C4-2B (cell line): ENCODE results near the gene GPR153.

ENCODE experiments used
- H3K27ac ChIP-seq: fragments of 450-650 bp; 2 replicates; pipeline ENCODE4 v1.5.1; 2017
- ZFX ChIP-seq: fragments of 450-650 bp; IDR thresholded peaks from 2 replicates; pipeline ENCODE4 v1.6.1; 2017
- TF ChIP-seq, protein P1 (sequence below): fragments of 450-650 bp; conservative IDR thresholded peaks from 2 replicates; pipeline ENCODE4 v1.5.1; 2017; ENCODE audit warnings: mild to moderate bottlenecking

The GPR153 gene

DNA sequence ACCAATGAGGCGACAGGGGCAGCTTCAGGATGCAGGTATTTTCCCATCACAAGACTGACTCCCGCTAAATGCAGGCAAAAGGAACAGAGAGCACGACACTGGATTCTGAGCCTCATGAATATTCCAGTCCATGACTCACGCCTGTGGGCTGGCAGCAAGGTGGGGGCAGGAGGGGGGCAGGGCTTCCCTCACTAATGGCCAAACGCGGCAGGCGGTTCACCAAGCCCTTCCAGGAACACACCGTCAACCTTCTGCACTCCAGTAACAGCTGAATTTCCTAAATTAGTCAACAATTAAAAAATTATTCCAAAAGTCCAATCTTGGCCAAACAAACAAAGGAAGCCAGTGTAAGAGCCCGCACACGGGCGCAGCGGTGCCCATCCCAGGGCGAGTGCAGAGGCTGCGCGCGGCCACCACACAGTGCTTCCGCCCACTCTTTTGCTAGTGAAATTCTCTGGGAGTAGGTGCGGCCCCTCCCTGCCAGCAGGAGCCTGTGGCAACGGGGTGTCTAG is 12.5 kb upstream of the GPR153 start:
- H3K27ac ChIP-seq: no peak overlapping the region
- TF ChIP-seq, protein P1, sequence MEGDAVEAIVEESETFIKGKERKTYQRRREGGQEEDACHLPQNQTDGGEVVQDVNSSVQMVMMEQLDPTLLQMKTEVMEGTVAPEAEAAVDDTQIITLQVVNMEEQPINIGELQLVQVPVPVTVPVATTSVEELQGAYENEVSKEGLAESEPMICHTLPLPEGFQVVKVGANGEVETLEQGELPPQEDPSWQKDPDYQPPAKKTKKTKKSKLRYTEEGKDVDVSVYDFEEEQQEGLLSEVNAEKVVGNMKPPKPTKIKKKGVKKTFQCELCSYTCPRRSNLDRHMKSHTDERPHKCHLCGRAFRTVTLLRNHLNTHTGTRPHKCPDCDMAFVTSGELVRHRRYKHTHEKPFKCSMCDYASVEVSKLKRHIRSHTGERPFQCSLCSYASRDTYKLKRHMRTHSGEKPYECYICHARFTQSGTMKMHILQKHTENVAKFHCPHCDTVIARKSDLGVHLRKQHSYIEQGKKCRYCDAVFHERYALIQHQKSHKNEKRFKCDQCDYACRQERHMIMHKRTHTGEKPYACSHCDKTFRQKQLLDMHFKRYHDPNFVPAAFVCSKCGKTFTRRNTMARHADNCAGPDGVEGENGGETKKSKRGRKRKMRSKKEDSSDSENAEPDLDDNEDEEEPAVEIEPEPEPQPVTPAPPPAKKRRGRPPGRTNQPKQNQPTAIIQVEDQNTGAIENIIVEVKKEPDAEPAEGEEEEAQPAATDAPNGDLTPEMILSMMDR: no peak

DNA sequence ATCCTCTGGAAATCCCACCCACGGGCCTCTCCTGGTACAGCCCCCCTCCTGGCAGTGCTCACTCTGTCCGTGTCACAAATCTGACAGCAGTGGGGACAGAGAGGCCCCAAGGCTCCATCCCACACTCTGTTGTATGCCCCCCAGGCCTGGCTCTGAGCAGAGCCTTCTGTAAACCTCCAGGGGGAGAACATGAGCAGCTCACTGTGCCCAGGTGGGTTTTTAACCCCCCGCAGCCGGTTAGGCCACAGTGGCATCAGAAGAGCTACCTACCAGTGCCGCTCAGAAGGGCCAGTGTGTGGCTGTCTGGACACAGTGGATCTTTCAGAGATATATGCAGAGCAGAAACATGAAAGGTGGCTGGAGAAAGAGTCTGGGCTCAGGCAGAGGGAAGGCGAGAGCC is 12.0 kb upstream of the GPR153 start:
- TF ChIP-seq, protein P1: no peak
- no peak for TF ChIP-seq ZFX
- no peak overlapping the region for H3K27ac ChIP-seq

DNA sequence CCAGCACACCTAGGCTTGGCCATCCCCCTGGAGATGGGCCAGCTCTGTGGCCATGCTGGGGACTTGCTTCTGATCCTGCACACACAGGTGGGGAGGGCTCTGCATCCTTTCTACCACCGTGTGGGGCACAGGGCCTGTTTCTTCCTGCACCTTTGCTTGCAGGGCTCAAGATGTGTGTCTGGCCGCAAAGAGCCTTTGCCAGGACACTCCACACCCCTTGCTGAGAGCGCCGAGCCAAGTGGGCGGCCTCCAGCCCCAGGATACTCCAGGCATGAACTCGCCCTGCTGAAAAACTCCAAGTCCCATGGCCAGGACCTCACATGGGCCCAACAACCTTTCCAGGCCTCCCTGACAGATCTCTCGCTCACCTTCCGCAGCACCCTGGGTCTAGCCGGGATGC is 11.6 kb upstream of the GPR153 start:
- no peak overlapping the region for H3K27ac ChIP-seq
- TF ChIP-seq, protein P1: no peak
- TF ChIP-seq ZFX: no peak

DNA sequence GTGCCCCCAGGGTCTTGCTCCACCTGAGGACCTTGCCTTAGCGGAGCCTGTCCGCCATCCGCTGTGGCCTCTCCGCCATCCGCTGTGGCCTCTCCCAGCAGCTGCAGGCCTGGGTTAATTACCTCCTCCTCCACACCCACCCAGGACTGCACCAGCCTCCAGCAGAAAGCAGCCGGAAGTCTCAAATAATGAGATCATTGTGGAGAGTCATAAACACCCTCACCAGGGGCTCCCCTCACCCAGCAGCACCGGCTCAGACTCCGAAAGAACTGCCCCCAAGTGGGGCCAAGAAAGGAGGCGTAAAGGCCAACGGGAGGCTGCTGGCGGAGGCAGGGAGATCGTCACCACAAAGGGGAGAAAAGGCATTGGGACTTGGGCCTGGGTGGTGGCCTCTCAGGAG is 10.7 kb upstream of the GPR153 start:
- no peak for TF ChIP-seq ZFX
- TF ChIP-seq, protein P1: no peak
- no peak overlapping the region for H3K27ac ChIP-seq

DNA sequence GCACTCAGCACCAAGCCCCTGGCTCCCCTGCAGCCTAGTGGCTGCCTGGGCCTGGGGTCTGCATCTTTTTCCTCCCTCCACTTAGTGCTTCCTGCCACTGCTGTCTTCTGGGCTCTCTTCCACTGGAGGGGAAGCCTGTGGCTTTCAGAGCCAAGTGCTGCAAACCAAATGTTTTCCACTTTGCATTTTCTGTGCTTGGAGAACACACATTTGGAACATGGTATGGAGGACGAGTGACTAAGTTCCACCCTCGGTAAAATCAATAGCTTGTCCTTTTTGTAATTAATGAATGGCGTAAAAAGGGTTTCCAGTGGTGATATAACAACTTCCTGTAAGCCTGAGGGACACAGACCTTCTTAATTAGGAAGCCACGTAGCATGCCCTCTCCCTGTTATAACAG is 10.1 kb upstream of the GPR153 start:
- TF ChIP-seq ZFX: no peak
- TF ChIP-seq, protein P1: no peak
- H3K27ac ChIP-seq: no peak overlapping the region

DNA sequence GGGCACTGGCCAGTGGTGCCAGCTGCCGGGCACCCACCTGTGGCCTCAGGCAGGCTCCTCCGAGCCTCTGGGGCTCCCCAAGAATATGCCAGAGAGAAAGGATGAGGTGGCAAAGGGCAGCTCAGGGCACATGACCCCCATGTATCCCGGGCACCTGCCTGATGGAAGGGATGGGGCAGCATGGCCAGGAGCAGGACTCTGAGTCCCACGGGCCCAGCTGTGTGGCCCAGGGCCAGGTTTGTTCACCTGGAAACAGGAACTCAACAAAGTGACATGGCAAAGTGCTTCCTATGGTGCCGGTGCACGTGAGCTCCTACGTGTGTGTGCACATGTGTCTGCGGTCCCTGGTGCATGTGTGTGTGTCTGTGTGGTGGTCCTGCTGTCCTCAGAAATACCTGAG is 9.5 kb upstream of the GPR153 start:
- H3K27ac ChIP-seq: no peak overlapping the region
- no peak for TF ChIP-seq ZFX
- TF ChIP-seq, protein P1: no peak

DNA sequence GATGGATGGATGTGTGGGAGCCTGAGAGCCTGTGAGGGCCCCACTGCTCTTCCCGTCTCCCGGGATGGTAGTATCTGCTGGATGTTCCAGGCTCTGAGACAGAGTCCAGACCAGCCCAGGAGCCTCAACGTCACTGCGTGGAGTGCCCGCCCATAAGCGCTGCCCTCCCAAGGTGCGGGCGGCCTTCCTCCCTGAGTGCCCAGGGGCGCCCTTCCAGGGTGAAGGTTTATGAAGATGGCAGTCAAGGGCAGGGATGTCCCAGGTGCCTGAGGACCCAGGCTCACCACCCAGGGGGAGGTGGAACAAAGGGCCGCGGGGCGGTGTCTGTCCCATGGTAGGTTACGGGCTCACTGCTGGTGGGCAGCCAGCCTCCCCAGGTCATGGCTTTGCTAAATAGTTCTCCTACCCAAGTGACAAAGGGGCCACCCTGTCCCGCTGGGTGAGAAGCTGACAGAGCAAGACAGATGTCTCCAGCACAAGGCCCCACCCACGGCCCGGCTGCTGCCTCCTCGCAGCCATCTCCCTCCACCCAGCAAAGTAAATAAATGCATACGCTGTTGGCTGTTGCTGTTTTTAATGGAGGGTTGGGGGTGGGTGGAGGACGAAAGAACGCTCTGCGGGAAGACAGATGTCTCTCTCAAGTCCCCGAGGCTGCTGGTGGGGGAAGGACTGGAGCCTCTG is 9.0 kb upstream of the GPR153 start:
- TF ChIP-seq, protein P1: no peak
- no peak for TF ChIP-seq ZFX
- H3K27ac ChIP-seq: no peak overlapping the region
